DMS 273 (cell line): ENCODE measurements around the gene ANKRD17.
"Not testable (repeated sequence)": the region's sequence is repeated elsewhere in the genome, so short reads cannot be mapped to it uniquely, and the experiment has no call there.

ENCODE experiments used
- DNase-seq: peaks from one replicate; lab custom pipeline; 2025; ENCODE audit not compliant: unreplicated experiment; lab: John Stamatoyannopoulos, UW

ANKRD17 gene

GRCh38 chr4:73206236-73206635 is 52.4 kb downstream of the ANKRD17 start:
- DNase-seq, result no peak

- DNase-seq, result no peak
Observed at GRCh38 chr4:73205482-73205881, 53.1 kb downstream of the ANKRD17 start.

GRCh38 chr4:73203976-73204375 is 54.6 kb downstream of the ANKRD17 start:
- DNase-seq, result not testable (repeated sequence)

DNA sequence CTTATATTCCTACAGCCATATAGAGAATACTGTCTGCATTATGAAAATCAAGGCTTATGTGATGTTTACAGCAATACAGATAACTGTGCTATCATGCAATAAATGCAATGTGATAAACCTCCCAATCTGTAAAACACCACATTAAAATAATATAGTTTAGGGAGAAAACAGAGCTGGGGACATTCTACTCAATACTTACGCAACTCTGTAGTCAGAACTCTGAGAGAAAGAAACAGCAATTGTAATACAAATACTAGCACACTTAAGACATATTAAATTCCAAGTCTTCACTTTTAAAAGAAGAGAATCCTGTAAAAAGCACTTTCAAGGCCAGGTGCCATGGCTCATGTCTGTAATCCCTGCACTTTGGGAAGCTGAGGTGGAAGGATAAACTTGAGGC is 61.4 kb downstream of the ANKRD17 start:
- no peak for DNase-seq

DNA sequence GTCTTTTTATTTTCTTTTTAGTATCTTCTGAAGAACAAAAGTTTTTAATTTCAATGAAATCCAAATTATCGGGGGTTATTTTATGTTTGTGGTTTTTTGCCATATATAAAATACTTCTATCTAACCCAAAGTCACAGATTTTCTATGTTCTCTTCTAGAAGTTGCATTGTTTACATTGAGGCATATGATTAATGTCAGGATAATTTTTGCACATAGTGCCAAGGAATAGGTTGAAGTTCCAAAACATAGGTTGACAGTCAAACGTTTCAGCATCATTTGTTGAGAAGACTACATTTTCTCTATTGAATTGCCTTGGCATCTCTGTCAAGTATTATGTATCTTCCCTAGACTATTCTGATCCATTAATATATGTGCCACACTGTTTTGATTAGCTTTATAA is 64.5 kb downstream of the ANKRD17 start:
- DNase-seq, result no peak

- DNase-seq, result no peak
Observed at GRCh38 chr4:73193659-73194058, 64.9 kb downstream of the ANKRD17 start.

DNA sequence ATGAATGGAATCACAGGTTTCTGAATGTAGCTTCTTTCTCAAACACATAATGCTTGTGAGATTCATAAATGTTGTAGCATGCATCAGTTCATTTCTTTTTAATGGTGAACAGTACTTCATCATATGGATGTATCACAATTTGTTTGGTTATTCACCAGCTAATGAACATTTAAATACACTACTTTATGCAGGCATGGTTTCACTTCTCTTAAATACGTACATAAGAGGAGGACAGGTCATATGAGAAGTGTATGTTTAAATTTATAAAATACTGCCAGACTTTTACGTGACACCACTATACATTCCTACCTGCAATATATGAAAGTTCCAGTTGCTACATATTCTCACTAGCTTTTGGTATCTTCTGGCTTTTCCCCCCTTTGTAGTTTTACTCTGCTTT is 65.4 kb downstream of the ANKRD17 start:
- DNase-seq, result no peak

DNA sequence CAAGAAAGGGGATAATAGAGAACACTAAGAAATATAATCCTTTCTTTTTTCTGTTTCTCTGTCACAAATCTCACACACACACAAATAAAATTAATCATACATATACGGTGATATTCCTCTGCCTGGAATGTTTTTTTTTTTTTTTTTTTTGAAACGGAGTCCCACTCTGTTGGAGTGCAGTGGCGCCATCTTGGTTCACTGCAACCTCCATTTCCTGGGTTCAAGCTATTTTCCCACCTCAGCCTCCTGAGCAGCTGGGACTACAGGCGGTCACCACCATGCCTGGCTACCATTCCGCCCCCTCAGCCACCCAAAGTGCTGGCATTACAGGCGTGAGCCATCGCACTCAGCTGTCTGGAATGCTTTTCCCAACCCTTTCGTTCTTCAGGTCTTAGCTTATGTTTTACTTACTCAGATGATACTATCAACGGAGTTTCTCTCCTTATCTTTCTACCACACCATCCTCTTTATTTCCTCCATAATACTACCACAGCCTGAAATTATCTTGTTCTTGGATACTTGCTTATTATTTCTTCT is 69.3 kb downstream of the ANKRD17 start:
- no peak for DNase-seq

- DNase-seq, result peak; percentile 10
Observed at GRCh38 chr4:73187325-73187724, 71.3 kb downstream of the ANKRD17 start.

GRCh38 chr4:73185903-73186302 is 72.7 kb downstream of the ANKRD17 start:
- no peak for DNase-seq

GRCh38 chr4:73181231-73181630 is 77.4 kb downstream of the ANKRD17 start:
- no peak for DNase-seq

DNA sequence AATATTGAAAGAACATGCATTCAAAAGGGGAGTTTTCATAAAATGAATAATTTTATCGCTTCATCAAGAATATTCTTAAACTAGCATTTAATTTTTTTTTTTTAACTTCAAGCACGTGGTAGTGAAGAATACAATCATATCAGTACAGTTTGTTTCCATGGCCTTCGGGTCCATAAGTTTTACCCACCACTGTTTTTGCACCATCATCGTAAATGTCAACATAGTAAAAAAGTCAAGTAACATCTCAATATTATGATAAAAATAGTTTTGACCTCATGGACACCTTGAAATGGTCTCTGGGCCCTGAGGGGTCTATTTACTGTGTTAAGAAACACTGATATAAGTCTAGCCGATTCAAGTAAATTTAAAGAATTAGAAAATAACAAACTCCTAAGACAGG is 80.2 kb downstream of the ANKRD17 start:
- DNase-seq, result no peak

GRCh38 chr4:73172161-73172560 is 86.4 kb downstream of the ANKRD17 start:
- DNase-seq, result no peak

DNA sequence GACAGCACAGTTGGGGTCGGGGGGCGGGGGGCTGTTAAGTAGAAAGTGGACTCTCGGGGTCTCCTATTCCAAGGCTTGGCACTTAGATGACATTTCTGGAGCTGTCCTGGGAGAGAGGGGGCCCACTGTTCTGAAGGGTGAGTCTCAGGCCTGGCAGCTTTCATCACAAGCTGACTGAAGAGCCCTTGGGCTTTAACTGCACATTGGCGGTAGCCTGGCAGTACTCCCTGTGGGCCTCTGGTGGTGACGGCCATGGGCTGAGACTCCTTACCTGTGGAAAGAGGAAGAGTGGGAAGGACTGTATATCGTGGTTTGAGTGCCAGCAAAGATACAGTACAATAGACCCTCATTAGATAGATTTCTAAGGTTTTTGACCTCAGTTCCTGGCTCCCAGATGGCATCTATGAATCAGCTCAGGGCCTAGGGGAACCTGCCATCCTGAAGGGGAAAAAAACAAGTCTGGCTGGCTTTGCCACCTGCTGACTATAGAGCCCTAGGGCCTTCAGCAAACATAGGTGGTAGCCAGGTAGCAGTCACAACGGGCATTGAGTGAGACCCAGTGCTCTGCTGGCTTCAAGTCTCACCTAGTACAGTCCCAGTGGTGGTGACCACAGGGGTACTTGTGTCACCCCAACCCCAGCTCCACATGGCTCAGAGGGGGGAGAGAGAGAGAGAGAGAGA is 87.9 kb downstream of the ANKRD17 start:
- no peak for DNase-seq

DNA sequence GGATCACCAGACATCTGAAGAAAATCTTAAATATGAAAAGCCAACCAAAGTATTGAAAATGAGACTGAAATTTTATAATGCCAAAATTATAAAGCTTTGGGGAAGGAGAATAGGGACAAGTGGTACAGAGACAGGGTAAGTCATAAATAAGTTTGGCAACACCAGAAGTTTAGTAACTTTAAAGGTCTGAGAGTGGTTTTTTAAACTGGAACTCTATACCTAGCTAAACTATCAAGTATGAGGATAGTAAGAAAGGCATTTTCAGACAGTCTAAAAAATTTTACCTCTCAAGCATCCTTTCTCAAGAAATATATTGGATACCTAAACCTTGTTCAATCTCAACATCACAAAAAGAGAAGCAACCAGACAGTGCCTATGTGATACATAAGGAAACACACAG is 92.4 kb downstream of the ANKRD17 start:
- DNase-seq, result no peak

DNA sequence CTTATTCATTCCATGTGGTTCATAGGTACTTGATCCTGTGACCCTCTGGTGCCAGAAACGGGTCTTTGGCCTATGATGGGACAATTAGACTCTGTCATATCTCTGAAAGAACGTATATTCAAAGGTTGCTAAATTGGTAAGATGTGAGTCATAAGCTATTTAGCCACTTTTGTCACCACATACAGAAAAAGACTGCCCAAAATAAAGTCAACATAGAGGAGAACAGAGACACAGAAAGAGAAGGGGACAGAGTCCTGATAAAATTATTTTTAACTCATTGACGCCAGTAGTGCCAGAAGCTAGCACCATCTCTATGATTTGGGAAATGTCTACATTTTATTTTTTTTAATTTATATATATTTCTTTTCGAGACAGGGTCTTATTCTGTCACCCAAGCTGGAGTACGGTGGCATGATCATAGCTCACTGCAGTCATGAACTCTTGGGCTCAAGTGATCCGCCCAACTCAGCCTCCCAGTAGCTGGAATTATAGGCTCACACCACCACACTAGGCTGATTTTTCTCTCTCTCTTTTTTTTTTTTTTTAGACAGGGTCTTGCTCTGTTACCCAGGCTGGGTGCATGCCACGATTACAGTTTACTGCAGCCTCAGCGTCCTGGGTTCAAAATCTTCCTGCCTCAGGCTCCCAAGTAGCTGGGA is 96.9 kb downstream of the ANKRD17 start:
- no peak for DNase-seq

DNA sequence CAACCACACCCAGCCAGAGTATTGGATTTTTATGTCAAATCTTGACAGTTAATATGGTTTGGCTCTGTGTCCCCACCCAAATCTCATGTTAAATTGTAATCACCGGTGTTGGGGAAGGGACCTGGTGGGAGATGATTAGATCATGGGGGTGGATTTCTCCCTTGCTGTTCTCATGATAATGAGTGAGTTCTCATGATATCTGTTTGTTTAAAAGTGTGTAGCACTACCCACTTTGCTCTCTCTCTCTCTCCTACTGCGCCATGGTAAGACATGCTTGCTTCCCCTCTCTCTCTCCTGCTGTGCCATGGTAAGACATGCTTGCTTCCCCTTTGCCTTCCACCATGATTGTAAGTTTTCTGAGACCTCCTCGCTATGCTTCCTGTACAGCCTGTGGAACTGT is 102.2 kb downstream of the ANKRD17 start:
- DNase-seq, result no peak

DNA sequence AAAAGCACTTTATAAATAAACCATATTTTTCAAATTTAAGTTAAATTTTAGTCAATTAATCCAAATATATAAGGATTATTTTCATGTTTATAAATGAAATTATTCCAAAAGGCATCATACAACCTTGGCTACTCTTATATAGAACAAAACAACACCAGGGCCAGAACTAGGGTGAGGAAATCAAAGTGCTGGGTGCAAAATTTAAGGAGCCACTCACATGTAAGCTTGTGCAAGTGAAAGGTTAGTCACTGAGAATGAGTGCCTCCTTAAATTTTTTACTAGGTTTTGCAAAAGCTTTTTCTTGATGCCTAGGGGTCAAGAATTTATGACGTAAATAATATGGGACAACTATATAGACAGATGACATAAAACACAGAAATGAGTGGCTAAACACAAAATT is 105.7 kb downstream of the ANKRD17 start:
- no peak for DNase-seq

- no peak for DNase-seq
Observed at GRCh38 chr4:73142995-73143547, 115.5 kb downstream of the ANKRD17 start.

- DNase-seq, result no peak
Observed at GRCh38 chr4:73139991-73140390, 118.6 kb downstream of the ANKRD17 start.

DNA sequence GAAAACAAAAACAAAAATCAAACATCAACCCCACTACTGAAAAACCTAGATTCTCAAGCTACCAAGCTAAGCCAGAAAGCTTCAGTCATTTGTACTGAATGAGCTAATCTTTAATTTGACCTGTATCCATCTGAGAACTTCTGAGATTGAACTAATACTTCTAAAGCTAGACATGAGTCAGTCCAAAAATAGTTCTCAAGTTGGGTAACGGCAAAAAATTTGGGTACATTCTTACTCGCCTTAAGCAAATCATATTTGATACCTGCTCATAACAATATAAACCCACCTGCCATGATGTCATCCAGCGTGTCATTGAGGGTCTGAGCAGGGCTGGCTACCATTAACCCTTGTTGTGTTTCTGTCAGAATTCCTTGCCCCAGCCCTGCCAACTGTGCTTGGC is 119.4 kb downstream of the ANKRD17 start:
- DNase-seq, result no peak

- no peak for DNase-seq
Observed at GRCh38 chr4:73137121-73137520, 121.5 kb downstream of the ANKRD17 start.
